ENCODE results near the gene MKRN3. TPM values are rescaled to one million over a fixed set of nuclear protein-coding genes. Genes with fewer than 3 reads are reported as not detected.

MKRN3 gene
- 0.36 TPM for polyA plus RNA-seq (2013, experiment 1 of 2; ENCODE audit: insufficient read length)
- 0.32 TPM for polyA plus RNA-seq (2013, experiment 2 of 2; ENCODE audit: insufficient read length)

DNA sequence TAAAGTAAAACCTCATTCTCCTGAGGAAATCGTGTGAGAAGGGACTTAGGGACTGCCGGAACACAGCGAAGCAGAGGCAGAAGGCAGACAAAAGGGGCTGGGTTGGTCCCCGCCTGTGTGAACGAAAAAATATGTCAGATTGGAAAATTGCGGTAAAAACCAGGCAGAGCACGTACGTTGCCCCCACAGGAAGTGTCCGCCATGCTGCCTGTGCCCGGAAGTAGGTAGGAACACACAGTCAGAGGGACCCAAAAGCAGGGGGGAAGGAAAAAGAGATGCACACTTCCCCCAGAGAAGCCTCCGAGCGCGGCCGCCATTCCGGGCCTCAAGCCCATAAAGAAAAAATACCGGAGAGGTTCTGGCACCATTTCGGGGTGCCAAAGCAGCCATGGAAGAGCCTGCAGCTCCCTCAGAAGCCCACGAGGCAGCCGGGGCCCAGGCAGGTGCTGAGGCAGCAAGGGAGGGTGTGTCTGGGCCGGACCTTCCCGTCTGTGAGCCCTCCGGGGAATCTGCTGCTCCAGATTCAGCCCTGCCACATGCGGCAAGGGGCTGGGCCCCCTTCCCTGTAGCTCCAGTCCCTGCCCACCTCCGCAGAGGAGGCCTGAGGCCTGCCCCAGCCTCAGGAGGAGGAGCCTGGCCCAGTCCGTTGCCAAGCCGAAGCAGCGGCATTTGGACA, at the start of gene MKRN3:
Gene MKRN3 (plus strand): TSS at position 280 of the 676 bp plus-strand sequence. CDS start 109 bp downstream, at position 389.
- DNase-seq = peak; percentile 47

DNA sequence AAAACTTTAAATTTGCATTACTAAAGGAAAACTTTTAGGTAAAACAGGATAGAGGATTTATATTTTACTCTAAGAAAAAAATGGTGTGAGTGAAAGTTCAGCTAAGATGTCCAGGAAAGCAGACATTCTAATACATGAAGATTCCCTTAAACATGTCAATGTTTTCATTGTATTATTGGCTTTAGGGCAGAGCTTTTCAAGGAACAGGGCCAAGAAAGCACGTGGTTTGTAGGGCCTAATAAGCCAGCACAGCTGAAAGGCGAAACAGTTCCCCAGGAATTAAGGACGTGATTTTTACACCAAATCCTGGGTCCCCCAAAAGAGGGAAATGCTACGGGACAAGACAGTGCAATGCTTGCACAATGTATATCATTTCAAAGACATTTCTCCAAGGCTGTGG, 48.6 kb upstream of the MKRN3 start:
- no peak for DNase-seq

DNA sequence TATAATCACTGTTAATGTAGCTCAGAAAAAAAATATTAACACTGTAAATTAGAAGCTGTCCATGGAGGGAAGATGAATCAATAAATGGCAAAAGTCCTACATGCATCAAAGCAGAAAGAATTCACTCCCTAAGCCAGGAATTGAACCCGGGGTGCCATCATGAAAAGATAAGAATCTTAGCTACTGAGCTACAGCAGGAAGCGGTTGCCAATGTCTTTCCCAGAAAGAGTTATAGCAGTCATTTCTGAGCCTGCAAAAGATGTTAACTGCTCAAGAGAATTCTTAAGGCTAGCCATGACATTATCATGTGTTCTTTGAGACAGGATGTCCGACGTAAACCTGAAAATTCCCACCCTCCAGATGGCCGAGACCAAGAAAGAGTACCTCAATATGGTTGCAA, 47.4 kb upstream of the MKRN3 start:
- DNase-seq = no peak

DNA sequence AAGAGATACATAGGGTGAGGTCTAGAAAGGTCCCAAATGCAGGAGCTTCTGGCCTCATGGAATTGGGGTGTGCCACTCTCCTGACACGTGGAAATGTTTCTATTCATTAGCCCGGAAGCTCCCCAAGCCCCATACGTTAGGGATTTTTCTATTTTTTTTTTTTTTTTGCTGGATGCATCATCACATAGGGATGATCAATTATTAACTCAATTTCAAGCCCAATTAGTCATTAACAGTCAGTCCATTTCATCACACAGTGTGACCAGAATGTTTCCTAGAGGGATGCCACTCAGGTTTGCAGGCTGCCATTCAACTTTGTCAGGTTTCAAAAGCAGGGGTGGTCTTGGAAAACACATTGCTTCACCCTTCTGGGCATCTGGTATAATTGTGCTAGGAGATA, 40.7 kb upstream of the MKRN3 start:
- no peak for DNase-seq

DNA sequence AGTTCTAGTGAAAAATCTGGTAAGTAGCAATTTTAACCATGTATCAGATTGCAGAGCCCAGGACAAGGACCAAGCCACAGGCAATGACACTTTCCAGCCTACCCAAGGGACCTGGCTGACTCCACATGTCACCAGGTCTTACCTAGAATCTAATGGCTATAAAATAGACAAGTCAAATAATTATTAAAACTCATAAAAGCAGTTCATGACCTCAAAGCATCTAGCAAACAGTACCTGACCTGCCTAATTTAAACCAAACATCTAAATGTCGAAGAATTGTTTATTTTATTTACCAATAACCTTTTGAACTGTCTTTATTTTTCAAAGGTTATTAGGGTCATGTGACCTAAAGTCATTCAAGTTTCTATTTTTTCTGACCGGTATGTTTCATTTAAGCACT, 35.6 kb upstream of the MKRN3 start:
- no peak for DNase-seq

DNA sequence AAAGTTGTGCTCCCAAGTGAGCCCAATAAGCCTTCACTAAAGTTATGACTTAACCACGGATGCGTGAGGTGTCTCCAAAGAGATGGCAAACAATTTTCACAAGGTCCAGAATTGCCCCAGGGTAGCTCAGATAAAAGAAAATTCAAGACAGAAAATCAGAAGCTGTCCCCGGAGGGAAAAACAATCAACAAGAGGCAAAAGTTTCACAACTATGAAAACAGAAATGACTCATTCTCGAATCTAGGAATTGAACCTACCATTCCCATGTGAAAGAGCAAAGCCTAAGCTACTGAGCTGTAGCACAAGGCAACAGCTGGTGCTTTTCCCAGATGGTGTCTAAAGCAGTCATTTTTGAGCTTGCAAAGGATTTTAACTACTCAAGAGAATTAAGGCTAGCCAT, 33.5 kb upstream of the MKRN3 start:
- DNase-seq = no peak

DNA sequence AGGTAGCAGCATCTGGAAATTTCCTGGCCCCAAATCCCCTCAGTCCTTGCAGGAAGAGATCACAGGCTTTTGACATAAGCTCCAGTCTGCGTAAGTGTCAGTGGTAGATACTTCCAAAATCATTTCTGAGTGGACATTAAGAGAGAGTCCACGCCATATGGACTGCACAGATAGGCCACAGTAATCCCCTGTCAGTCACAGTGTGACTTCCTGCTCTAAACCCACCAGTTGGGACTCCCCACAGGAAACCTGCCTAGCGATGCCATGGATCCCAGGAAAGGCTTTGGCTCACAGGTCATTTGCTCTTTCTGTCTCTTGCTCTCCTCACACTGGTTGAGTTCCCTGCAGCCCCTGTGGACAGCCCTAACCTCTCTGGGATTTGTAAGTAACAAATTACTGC, 28.8 kb upstream of the MKRN3 start:
- DNase-seq = no peak

DNA sequence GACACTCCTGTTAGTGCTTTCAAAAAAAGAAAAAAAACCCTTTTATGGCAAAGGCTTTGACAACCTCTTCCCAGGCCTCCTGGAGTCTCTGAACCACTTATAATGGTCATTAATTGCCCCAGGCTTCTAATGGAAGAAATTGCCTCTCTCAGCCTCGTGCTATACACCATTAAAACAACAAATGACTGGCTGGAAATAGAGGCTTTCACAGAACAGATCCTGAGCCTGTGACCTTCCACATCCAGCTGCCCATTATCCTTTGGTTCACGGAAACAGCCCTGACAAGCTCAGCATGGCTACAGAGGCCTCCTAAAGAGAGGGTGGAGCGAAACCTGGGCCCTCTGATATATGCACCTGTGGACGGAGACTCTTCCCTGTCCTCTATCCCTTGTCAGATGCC, 26.8 kb upstream of the MKRN3 start:
- DNase-seq = no peak

DNA sequence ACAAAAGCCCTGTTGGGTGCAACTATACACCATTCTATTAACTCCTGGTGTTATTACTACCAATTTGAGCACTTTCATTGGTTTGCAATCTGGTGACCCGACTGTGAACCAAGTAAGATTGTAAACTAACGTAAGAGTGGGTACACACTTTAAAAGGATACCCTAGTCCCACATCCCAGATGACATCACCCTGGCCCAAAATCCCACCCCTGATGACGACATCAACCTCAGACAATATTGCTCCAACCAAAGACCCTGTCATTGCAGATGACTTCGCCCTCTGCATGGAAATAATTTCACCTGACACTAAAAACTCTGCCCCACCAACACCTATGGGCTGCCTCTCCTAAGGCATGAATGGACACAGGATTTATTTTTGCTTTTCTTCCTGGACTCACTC, 25.6 kb upstream of the MKRN3 start:
- DNase-seq = no peak

DNA sequence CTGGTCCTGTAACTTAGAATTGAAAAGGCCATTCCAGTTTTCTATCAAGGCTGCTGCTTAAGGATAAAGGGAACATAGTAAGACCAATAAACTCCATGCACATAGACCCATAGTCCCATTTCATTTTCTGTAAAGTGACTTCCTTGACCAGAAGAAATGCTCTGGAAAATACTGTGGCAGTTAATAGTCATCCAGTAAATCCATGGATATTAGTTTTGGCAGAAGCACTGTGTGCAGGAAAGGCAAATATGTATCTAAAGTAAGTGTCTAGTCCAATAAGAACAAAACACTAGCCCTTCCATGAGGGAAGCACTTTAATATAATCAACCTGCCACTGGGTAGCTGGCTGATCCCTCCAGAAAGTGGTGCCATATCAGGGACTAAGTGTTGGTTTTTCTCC, 19.3 kb upstream of the MKRN3 start:
- no peak for DNase-seq

DNA sequence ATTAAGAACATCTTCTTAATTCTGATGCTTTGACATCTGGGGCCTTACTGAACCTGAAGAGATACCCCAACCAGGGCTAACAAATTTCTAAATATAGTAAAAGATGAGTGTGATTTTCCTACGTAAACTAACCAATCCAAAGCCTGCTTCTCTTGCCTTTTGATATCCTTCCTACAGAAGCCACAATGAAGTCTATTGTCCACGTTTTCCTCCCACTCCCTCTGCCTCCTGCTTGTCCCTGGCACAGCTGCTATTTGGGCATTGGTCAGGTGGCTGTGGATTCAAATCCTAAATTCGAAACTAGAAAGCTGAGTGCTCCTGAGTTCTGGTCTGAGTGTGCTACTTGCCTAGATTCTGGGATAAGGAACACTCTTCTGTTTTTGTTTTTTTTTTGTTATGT, 17.4 kb upstream of the MKRN3 start:
- DNase-seq = no peak

DNA sequence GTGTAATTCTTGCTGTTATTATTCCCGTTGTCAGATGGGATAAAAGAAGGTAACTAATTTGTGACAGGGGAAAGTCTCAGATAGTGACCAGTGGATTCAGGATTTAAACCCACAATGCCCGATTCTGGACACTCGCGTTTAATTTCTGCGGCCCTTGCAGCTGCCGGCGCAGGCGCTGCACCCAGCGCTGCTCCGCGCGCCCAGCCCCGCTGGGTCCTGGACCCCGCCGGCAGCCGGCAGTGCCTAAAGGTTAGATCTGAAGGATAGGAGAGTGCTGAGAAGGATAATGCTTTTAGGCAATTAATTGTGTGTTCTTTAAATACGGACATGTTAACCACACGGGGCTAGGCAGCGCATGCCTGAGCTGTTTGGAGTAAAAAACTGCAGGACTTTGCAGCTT, 3.6 kb upstream of the MKRN3 start:
- DNase-seq = no peak

DNA sequence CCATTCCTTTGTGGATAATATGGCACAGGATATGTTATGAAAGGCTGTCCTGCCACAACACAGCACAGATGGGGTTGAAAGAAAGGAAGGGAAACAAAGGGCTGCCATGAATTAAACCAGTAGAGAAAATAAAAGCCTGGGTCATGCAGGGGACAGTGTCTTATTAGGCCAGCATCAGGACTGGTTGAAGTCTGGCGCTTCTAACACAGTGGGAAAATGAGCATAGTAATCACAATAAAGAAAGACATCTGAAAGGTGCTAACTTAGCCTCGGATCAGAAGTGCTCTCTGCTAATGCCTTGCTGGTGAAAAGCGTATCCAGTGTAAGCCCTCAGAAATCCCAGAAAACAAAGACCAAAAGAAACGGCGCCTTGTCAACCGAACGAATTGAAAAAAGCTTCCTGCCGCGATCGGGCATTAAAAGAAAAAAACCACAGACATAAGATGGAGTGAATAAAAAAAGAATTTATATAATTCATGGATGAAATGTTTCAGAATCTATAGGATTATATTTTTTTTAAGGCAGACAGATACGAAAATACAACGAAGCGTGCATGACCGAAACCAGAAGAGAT, 566 bp upstream of the MKRN3 start:
- no peak for DNase-seq

DNA sequence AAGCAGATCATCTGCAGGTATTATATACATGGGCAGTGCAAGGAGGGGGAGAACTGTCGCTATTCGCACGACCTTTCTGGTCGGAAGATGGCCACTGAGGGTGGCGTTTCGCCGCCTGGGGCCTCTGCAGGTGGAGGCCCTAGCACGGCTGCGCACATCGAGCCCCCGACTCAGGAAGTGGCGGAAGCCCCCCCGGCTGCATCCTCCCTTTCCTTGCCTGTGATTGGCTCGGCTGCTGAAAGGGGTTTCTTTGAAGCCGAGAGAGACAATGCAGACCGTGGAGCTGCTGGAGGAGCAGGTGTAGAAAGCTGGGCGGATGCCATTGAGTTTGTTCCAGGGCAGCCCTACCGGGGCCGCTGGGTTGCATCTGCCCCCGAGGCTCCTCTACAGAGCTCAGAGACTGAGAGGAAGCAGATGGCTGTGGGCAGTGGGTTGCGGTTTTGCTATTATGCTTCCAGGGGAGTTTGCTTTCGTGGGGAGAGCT, 639 bp downstream of the MKRN3 start:
- DNase-seq = no peak

DNA sequence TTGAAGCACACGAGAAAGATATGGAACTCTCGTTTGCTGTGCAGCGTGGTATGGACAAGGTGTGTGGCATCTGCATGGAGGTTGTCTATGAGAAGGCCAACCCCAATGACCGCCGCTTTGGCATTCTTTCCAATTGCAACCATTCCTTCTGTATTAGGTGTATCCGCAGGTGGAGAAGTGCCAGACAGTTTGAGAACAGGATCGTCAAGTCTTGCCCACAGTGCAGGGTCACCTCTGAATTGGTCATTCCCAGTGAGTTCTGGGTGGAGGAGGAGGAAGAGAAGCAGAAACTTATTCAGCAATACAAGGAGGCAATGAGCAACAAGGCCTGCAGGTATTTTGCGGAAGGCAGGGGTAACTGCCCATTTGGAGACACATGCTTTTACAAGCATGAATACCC, 1.2 kb downstream of the MKRN3 start:
- no peak for DNase-seq

DNA sequence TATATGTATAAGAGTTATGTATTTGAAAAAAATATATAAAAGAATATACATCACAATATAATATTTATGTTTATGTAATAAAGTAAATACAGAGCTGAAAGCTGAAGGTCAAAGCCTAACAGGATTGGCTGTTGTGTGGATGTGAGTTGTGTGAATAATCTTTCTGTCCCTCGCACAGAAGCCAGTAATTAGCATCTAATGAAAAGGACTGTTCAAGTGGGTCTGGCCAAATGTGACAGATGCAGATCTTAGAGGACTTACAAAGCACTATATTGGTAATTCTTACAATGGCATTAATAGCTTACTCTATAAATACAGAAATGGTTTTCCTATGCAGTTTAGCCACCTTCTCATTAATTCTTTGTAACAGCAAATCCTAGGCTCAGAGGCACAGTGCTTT, 2.4 kb downstream of the MKRN3 start:
- no peak for DNase-seq

DNA sequence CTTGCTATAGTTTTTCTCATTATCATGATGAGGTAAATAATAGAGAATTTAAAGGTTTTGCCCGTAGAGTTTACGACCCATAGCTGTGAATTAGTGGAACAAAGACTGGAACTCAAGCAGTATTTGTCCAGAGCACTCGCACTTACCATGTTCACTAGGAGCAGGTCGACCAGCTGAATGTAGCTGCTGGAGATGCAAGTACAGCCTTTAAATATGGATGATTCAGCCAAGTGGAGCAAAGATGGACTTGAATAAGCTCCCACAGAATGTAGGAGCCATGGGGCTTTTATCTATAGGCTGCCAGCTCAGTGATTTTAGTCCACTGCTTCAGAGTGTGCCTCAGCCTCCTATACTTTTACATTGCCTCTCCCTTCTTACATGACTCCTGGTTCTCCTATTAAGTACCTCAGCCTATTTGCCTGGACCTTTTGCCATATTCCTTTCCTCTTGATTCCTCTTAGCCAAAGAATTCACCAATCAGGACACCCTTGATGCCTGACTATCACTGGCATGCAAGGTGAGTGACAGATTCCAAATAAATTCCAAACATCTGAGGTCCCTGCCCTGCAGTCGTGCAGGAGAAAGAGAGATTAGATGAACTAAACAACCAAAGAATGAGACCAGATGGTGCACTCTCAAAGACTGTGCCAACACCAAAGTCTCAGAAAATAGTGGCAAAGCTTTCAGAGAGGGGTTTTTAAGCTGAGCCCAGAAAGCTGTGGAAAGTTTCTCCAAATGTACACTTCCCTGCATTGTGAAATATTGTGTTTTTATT, 3.9 kb downstream of the MKRN3 start:
- no peak for DNase-seq

DNA sequence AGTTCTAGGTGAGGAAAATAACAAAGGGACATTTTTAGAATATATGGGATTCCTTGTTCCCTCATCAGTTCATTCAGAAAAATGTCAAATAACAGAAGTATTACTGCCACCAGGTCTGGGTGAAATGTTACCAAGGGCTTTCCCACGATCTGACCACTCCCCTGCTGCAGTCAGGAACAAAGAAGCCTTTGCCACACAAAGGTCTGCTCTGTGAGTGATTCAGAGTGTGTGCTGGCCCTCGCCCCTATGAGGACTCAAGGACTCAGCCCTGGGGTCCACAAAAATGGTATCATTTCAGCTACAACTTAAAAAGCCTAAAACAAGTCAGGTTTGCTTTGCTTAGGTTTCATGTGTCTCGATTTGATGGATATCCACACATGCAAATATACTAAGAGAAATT, 5.0 kb downstream of the MKRN3 start:
- no peak for DNase-seq

DNA sequence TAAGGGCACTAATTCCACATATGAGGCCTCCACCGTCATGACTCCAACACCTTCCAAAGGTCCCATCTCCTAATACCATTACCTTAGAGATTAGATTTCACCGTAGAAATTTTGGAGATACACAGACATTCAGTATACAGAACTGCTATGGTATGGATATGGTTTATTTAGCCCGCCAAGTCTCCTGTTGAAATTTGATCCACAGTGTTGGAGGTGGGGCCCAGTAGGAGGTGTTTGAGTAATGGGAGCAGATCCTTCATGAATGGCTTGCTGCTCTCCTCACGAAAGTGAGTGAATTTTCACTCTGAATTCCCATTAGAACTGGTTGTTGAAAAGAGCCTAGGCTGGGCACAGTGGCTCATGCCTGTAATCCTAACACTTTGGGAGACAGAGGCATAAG, 7.4 kb downstream of the MKRN3 start:
- no peak for DNase-seq

DNA sequence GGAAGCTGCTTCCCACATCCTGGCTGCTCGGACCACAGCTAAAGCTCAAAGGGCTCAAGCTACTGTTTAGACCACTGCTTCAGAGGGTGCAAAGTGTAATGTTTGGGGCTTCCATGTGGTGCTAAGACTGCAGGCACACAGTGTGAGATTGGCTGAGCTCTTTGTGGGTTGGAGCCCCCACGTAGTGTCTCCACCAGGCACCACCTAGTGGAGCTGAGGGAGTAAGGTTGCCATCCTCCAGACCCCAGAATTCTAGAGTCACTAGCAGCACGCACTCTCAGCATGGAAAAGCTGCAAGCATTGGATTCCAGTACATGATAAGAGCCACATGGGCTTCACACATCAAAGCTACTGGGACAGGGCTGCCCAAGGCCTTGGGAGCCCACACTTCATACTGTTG, 9.3 kb downstream of the MKRN3 start:
- DNase-seq = no peak

DNA sequence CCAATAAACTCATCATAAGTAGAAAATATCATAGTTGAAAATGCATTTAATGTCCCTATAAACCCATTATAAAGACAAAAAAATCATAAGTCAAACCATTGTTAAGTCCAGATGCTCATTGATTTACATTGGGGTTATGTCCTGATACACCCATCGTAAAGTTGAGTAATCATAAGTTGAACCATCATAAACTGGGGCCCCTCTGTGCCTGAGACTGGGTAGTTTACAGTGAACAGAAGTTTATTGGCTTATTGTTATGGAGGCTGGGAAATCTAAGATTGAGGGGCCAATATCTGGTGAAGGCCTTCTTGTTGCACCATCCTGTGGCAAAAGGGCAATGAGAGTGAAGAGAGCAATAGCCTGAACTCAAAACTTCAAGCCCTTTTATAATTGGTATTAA, 10.6 kb downstream of the MKRN3 start:
- no peak for DNase-seq

DNA sequence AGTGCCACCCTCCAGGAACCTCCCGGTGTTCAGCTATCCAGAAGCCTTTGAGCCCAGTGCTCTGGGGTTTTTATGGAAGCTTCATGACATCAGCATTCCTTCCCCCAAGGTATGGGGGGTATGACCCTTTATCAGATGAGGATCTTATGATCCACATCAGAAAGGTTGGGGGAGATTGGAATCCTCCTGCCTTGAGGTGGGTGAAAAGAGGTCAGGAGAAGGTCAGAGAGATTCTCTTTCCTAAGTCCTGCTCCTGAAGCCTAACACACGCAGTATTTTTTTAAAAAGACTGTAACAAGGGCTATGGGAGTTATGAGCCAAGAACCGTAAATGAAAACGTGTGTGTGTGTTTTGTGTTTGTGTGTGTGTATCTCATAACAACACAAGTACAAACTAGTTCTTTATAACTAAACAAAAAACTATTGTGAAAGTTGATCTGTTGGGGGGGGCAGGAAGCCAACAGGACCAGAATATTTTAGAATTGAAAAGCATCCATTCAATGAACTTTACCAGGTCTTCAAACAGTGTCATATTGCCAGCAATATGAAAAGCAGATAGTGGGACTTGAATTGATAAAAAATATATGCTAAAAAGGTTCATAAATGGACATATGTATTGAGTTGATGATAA, 13.2 kb downstream of the MKRN3 start:
- no peak for DNase-seq

DNA sequence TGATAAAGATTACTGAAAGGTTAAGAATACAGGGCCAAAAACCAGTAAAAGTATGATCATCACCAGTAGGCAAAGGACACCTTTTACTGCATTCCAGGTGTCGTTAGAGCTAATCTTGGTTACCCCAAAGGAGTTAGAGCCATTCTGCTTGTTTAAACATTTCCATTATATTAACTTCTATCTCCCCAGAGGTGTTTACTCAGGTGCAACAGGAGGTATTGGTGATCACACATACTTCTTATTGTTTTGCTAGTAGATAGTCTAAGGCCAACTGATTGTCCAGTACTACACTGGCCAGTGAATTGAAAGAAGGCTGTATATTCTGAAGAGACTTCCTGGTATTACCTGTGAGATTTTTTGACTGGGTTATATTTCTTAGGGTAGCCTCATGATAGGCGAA, 22.8 kb downstream of the MKRN3 start:
- DNase-seq = no peak
